Measurements from ENCODE around the gene MFSD8. TPM values are rescaled to one million over a fixed set of nuclear protein-coding genes. Genes with fewer than 3 reads are reported as not detected.

The MFSD8 gene
- total and polyA plus RNA-seq, 4 donors, result 6.3 to 21.0 (median 17.6) TPM

DNA sequence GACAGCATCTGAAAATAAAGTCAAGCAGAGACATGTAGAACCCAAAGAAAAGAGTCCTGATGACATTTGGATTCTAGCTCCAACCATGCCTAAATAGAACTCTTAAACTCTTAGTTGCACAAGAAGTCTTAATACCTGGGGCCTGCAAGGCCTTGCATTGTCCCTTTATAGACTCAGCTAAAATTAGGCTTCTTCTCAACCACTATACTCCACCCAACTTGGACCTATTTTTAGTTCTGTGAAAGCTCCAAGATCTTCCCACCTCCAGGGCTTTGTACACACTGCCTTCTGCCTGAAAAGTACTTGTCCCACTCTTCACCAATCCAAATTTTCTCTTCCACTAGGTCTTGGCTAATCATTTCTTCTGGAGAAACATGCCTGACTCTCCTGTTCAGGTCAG lies 47.8 kb downstream of the MFSD8 start:
- Histone ChIP-seq H3K4me1 (ENCODE audit: control insufficient read depth in 4 of 4, insufficient read depth in 4 of 4, low read length in 3 of 4) (no peaks in the 10 kb centered on the region), H3K9me3 (ENCODE audit: control insufficient read depth in 4 of 4, low read length in 3 of 4) (no peaks in the 10 kb centered on the region)

More for the DNA sequence above, 47.8 kb downstream of the MFSD8 start:
- no peak for DNase-seq (ENCODE audit: low spot score)
- Histone ChIP-seq H3K9ac (ENCODE audit: low read depth in 1 of 2, low read length in 2 of 2) (no peak overlapping the region), H3K27ac (ENCODE audit: low read depth in 1 of 2, low read length in 2 of 2) (no peak overlapping the region), H3K27me3 (ENCODE audit: control insufficient read depth in 4 of 4, insufficient read depth in 4 of 4, low read length in 3 of 4) (no peaks in the 10 kb centered on the region), H3K36me3 (ENCODE audit: control insufficient read depth in 4 of 4, insufficient read depth in 3 of 4, low read depth in 1 of 4, low read length in 3 of 4) (peaks cover 7 to 19% (median 15%) of the 10 kb centered on the region in 4 donors), H3K4me3 (ENCODE audit: low read depth in 1 of 3, low read length in 3 of 3) (no peak overlapping the region)
- TF ChIP-seq, protein P1, sequence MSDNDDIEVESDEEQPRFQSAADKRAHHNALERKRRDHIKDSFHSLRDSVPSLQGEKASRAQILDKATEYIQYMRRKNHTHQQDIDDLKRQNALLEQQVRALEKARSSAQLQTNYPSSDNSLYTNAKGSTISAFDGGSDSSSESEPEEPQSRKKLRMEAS (IDR thresholded peaks at IDR 0.05), result no peak
- TF ChIP-seq SP1 (IDR thresholded peaks at IDR 0.05) (no peak), YY1 (IDR thresholded peaks at IDR 0.05) (no peak), RAD21 (IDR thresholded peaks at IDR 0.05) (no peak), CTCF (IDR thresholded peaks at IDR 0.05; ENCODE audit: low read depth, low read length, missing input control) (no peak), FOXA2 (IDR thresholded peaks at IDR 0.05) (no peak), JUND (IDR thresholded peaks at IDR 0.05) (no peak), NR2F2 (IDR thresholded peaks at IDR 0.05) (no peak), FOXA1 (IDR thresholded peaks at IDR 0.05) (no peak), EGR1 (IDR thresholded peaks at IDR 0.05; ENCODE audit: low read depth in 2 of 2) (no peak), HNF4G (IDR thresholded peaks at IDR 0.05) (no peak), ZBTB33 (IDR thresholded peaks at IDR 0.05) (no peak), REST (IDR thresholded peaks at IDR 0.05) (no peak), TAF1 (conservative IDR thresholded peaks at IDR 0.05) (no peak), GABPA (IDR thresholded peaks at IDR 0.05 in 1 of 2, conservative IDR thresholded peaks at IDR 0.05 in 1 of 2) (no peak), RXRA (IDR thresholded peaks at IDR 0.05) (no peak), HNF4A (conservative IDR thresholded peaks at IDR 0.05) (no peak)
- TF ChIP-seq, protein P2, sequence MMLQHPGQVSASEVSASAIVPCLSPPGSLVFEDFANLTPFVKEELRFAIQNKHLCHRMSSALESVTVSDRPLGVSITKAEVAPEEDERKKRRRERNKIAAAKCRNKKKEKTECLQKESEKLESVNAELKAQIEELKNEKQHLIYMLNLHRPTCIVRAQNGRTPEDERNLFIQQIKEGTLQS (IDR thresholded peaks at IDR 0.05), result no peak

Data from liver (tissue), 9 donors.